CD1c-positive myeloid dendritic cell (primary cell): ENCODE data around the gene COX7A2L.
"Not testable (repeated sequence)": the region's sequence is repeated elsewhere in the genome, so short reads cannot be mapped to it uniquely, and the experiment has no call there.

Source experiments
- DNase-seq: peaks from one replicate; pipeline ENCODE4 v3.0.0-alpha.2; 2016; ENCODE audit errors: extremely low spot score

The COX7A2L gene

DNA sequence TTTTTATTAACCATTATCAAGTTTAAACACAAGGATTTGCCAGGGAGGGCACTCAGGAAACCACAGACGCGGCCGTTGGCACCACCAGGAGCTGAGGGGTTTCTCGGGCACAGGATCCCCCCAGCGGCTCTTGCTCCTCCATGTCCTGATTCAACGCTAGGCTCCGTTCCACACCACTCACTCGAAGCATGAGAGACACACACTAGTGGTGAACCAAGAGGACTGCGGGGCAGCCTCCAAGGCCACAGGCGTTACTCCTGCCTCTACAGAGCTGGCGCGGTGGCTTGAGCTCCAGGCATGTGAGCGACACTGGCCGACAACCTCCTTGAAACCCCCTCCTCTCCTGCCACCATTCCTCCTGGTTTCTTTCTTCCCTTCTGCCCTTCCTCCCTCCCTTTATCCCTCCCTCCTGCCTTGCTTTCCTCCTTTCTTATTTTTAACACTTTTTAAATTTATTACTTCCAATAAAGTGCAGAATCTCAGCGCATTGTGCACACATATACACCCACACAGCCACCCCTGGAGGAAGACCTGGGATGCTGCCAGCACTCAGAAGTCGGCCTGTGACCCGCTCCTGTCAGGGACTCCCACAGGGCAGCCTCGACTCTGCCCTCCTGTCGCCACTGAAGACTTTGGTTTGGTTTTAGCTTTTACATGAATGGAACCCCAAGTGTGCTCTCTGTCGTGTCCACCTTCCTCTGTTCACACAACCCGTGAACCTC, 21.7 kb downstream of the COX7A2L start:
- no peak for DNase-seq

DNA sequence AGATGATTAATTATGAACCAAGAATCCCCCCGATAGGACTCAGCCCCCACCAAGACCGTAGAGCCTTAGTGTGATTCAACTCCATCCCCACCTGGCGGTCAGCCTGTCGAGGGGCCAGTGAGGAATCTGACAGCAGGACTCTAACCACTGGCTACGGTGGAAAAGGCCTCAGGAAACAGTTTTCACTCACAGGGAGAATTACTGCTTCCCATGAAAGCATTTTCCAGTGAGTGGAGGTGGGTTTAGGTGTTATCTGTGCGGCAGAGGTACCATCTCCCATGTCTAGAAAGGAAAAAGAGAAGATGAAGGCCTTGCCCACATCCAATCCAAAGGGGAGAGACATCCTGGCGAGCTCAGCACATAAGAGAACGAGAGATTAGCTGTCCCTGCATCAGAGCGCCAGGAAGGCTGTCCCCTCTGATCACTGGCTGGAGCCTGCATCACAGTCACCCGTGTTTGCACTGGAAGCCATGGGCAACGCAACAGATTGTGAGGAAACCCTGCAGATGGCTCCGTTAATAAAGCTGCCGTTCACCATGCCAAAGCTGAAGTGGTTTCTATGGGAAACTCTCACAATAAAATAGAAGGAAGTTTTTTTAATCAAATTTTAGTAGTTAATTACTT, 22.3 kb downstream of the COX7A2L start:
- no peak for DNase-seq

DNA sequence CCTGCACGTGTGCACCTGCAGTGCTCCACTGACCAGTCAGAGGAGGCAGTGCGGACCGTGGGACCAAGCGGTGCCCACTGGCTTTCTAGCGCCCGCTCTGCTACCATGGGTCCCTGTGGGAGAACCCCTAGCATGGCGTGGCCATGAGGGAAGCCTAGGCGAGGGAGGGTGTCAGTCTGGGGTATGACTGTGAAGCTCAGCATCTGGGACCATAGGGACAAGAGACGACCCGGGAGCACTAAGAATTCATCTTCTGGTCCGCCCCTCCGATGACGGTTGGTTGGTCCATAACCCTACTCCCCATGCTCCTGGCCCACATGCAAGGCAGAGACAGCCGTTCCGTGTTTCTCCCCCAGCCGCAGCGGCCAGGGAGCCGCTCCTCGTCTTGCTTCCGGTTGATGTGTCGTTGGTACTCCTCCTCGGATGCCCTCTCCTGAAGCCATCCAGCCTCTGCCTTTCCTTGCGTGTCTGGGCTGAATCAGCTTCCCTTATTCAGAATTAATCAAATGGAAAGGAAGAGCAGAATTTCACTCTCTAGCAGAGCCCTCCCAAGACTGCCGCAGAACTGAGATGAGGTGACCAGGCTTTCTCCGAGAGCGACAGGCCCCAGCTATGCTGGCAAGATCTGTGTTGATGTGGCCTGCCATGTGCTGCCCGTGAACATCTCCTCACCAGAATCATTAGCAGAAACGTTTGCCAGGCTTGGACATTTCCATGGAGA, 23.0 kb downstream of the COX7A2L start:
- no peak for DNase-seq

DNA sequence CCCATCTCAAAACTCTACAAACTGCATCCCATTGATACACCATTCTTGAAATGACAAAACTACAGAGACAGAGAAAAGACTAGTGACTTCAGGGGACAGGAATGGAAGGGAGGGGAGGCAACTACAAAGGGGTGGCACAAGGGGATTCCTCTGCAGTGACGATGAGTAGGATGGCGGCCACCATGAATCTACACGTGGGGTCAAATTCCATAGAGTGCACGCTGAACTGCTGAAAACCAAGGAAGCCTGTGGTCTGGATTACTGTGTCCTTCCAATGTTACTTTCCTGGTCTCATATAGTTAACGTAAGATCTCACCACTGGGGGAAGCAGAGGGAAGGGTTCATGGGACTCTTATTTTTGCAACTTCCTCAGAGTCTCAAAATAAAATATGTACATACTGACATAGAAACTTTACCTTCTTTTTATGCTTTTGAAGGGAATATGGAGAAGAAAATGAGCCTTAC, 23.6 kb downstream of the COX7A2L start:
- no peak for DNase-seq

DNA sequence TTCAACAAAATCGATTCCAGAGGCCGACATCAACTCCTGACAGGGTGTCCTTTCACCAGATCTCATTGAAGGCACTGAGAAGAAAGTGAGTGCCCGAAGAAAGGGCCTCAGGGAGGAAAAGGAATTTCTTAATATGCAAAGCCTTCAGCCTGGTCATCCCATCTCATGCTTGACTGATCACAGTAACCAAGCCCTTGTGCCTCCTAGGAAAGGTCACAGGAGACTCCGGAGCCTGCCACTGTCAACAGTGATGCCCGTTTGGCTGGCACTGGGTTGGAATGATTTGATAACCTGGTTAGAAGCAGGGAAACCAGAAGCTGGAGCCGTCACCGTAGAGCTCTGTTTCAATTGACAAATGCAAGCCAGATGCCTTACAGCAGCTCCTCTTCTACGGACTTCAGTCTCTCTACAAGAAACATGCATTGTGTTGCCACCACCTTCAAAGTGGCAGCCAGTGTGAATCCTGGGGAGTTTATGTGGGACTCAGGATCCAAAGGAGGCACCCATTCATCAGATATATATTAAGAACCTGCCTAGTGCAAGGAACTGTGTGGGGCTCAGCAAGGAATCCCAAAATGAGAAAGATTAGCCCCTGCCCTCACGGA, 24.6 kb downstream of the COX7A2L start:
- no peak for DNase-seq

DNA sequence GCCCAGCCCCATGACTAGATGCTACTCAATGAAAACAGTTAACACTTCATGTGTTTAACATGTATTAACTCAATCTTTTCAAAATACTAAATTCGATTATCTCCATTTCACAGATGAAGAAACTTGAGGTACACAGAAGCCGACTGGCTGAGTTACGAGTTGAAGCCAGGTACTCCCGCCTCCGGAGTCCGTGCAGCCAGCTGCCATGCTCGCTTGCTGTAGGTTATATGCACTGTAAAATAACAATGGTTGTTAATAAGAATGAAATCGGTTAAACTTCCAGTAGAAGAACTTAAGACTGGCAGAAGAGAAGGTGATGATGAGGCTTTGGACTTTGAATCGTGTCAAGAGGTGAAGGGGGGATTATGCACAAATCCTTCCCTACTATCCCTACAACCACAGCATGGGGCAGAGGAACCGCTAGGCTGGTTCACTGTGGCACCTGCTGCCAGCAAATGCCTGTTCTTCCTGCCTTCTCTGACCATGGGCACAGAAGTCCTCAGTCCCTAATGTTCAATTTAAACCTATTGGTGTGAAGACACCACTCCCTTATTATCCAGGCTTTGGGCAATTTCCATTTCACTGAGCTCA, 25.4 kb downstream of the COX7A2L start:
- DNase-seq: no peak

DNA sequence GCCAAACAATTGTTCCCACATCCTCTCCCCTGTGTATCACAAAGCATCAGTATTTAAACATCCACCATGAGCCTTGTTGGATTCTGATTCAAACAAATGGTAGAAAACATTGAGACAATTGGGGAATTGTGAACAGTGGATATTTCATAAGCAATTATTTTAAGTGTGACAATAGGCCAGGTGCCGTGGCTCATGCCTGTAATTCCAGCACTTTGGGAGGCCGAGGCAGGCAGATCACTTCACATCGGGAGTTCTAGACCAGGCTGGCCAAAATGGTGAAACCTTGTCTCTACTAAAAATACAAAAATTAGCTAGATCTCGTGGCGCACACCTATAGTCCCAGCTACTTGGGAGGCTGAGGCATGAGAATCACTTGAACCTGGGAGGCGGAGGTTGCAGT, 26.2 kb downstream of the COX7A2L start:
- not testable (repeated sequence) for DNase-seq

DNA sequence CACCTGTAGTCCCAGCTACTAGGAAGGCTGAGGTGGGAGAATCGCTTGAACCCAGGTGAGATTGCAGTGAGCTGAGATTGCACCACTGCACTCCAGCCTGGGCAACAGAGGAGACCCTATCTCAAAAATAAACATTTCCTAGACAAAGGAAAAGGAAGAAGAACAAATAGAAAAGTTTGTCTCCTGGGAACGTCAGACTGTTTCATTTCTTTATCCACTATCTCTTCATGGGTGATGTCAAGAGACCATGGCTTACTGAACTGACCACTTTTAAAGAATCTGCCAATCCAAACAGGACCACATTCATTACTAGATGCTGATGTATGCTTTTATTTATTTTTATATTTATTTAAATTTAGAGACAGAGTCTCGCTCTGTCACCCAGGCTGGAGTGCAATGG, 26.8 kb downstream of the COX7A2L start:
- DNase-seq: no peak

DNA sequence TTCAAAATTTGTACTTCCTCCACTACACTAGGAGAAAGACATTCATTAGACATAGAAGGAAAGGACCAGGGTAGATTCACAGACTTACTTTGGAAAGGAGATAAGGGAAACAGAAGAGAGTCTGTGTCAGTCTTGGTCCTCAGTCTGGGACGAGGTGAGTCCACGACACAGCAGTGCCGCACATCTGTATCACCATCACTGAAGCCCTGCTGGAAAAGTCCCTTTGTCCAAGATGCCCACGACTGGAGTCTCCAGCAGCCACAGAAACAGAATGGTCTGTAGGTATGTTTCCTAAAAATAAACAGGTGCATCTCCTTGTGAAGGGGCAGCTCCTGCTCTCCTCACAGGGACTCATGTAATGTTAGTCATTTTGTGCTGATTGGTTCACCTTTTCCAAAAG, 27.4 kb downstream of the COX7A2L start:
- no peak for DNase-seq

DNA sequence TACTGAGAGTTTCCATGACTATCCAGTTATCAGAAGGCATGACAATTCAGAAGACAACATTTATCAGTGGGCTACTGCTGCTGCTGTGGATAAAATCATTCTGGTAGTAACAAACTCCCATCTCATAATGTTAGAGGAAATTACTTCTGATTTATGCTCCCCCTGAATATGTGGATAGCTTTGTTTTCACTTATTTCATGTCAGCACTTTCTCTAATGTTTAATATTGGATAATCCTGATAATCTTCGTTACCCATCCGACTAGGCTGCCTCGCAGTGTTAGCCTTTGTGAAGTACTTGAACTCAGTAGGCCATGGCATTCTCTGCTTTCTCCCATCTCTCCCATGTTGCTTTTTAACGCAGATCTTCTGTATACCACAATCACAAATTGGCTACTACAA, 28.4 kb downstream of the COX7A2L start:
- DNase-seq: no peak

DNA sequence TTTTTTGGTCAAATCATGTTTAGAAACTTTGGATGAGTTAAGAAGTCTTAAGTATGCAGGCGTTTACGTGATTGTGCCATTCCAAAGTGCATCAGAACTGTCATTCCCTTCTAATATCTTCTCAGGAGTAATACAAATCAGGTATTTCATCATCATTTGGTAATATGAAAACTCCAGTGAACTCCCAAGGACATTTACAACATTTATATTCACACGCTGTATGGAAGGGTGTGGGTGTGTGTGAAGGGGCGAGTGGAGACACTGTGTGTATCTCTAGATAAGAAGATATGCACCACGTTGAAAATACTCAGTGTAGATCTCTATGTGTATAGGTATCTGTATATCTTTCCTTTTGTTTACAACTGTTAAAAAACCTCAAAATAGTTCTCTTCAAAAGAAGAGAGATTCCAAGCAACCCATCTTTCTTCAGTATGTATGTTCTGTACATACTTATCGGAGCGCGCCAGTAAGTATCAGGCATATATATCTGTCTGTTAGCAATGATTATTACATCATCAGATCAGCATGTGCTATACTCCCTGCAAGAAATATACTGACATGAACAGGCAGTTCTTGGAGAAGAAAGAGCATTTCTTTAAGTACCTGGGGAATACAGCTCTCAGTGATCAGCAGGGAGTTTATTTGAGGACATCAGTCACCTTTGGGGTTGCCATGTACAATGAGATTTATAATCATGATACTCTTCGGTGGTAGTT, 29.3 kb downstream of the COX7A2L start:
- no peak for DNase-seq

DNA sequence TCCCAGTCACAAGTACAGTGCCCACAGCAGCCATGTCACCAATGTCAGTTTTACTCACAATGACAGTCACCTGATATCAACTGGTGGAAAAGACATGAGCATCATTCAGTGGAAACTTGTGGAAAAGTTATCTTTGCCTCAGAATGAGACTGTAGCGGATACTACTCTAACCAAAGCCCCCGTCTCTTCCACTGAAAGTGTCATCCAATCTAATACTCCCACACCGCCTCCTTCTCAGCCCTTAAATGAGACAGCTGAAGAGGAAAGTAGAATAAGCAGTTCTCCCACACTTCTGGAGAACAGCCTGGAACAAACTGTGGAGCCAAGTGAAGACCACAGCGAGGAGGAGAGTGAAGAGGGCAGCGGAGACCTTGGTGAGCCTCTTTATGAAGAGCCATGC, 31.3 kb downstream of the COX7A2L start:
- DNase-seq: no peak

DNA sequence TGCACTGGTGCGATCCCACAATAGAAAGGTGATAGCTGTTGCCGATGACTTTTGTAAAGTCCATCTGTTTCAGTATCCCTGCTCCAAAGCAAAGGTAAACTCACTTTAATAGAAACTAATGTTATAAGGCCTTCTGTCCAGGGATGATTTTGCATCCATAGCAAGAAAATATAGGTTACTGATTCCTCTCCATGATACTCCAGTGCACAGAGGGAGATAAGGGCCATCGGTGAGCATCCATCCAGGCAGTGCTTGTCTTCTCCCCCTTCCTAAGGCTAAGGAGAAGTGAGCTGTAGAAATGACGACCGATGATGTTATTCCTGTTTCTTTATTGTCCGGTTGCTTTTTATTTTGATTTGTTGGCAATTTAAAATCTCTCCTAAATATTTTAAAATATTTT, 32.1 kb downstream of the COX7A2L start:
- DNase-seq: no peak

DNA sequence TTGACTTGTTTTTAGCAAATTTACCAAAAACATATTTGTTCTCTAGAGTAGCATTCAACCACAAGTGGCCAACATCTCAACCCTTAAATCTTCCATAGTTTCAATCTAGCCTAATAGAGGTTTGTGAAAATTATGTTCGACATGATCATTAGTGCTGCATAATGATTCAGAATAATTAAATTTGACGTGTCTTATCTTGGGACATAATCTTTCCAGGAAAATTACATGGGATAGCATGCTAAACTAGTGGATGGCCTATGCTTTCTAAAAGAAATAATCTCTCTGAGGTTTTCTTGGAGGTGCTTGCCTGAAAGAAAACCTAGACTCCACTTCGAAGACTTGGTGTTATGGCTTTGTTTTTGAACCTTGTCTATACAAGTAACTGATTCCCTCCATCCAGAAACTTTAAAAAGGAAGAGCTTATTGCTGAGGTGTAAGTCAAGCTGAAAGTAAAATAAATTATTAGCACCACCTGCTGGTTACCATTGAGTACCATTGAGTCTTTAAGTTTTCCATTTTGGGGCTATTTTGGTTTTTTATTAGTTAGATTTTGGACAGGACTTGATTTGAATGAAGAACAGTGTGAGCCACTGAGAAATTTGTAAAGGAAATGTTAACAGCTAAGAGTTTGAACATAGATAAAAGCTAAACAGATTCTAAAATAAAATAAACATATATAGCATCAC, 32.7 kb downstream of the COX7A2L start:
- DNase-seq: peak; percentile 23

DNA sequence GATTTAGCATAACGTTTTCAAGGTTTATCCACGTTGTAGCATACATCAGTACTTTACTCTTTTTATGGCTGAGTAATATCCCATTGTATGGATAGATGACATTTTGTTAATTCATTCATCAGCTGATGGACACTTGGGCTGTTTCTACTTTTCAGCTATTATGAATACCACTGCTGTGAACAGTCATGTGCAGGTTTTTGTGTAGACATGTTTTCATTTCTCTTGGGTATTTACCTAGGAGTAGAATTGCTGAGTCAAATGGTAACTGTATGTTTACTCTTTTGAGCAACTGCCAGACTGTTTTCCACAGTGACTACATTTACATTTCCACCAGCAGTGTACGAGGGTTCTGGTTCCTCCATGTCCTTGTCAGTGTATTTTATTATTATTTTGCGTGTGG, 33.9 kb downstream of the COX7A2L start:
- DNase-seq: no peak

DNA sequence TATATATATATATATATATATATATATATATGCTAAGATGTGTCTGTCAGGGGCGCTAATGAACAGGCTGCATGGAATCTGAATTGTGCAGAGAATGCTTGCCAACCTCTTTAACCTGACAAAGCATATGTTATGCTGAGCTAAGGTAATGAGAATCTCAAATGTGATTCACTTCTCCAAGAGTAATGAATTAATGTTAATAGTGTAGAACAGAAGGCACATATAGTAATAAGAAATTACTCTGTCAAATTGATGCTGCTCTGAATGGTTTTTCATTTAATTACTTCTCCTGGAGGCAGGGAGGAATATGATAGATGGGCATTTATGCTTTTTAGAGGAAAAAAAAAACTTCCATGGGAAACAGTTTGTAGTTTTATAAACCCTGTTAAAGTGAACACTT, 35.4 kb downstream of the COX7A2L start:
- DNase-seq: no peak

DNA sequence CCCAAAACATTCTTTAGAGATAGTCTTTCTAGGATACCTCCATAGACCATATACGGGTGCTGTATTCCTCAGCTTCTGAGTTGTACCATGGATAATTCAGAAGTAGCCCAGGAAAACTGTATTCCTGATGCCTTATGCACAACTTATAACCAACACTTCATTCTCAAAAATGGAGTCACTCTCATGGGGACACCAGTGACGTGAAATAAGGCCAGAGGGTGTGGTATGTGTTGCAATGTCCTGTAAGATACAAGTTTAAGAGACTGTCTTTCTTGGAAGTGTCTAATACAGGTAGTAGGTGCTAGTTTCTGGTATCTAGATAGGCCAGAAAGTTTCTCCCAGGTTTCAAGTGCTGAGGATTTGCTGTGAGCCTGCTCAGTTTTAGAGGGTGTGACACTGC, 36.1 kb downstream of the COX7A2L start:
- DNase-seq: no peak

DNA sequence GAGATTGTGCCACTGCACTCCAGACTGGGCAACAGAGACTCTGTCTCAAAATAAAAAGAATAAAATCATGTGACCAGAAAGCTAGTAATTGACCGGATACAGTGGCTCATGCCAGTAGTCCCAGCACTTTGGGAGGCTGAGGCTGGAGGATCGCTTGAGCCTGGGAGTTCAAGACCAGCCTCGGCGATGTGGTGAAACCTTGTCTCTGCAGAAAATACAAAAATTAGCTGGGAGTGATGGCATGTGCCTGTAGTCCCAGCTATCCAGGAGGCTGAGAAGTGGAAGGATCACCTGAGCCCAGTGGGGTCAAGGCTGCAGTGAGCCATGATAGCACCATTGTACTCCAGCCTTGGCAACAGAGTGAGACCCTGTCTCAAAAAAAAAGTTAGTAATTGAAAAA, 36.8 kb downstream of the COX7A2L start:
- no peak for DNase-seq

DNA sequence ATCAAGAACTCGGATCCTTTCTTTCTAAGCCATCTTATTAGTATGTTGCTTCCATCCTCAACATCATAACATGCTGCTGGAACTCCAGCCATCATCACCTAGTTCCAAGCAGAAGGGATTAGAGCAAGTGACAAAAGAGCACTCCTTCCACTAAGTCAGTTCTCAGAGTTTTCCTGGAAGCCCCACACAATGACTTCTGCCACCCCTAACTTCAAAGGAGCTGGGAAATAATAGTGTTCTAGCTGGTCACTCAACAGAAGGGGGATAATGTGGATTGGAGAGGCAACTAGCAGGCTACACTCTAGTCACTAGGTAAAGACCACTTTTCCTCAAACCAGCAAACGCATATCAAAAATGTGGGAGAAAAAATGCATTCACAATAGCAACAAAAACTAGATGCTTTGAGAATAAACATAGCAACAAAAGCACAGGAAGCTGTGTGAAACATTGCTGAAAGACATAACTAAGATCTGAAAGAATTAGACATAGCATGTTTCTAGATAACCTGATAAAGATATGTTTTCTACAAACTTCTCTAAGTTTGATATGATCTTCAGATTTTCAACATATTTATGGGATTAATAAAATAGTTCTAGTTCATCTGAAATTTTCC, 39.5 kb downstream of the COX7A2L start:
- DNase-seq: no peak

DNA sequence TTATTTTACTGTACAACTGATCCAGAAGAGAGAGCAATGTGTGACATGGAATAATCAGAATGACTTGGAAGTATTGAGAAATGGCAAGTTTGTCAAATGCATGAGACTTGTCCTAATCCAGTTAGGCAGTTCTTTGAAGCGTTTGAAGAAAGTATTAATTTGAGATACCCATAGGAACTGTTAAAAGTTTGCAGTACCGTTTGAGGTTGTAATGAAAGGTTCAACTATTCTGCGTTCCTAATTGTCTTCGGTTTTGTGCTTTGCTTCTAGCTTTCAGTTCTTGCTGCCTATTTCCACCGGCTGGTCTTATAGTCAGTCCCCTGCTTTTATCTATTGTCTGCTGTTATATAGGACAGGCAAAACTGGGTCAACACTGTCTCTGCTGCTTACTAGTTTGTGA, 41.8 kb downstream of the COX7A2L start:
- DNase-seq: no peak

DNA sequence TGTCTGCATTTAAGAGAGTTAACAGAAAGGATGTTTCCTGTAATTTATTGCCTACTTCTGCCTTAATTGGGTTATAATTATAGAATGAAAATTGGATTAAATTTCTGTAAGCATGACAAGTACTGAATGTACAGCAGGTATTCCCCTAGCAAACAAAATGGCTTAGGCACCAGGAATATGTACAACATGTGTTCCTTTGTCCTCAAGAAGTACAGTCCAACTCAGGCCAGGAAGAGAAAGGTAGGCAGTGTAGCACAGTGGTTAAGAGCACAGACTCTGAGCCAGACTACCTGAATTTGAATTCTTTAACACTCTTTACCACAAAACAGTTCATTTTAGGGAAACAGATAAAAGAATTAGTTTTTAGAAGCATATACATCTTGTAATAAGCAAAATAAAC, 43.1 kb downstream of the COX7A2L start:
- DNase-seq: no peak
